Mesendoderm (in vitro differentiated cells): ENCODE measurements around the gene UGT1A5.

Experiments used
- DNase-seq: peaks from one replicate; pipeline ENCODE4 v3.0.0; 2013
- H2AK5ac ChIP-seq: 2 replicates; pipeline ENCODE4 v1.6.1; 2013; ENCODE audit warnings: low read length, inconsistent platforms
- H2BK120ac ChIP-seq: 2 replicates; pipeline ENCODE4 v1.6.1; 2013; ENCODE audit warnings: low read depth, mild to moderate bottlenecking, low read length, moderate library complexity, mixed read lengths
- H2BK15ac ChIP-seq: replicated peaks from 2 replicates; pipeline ENCODE4 v1.6.1; 2013; ENCODE audit warnings: low read depth, mild to moderate bottlenecking, moderate library complexity
- H2BK5ac ChIP-seq: 2 replicates; pipeline ENCODE4 v1.6.1; 2013; ENCODE audit warnings: low read length, inconsistent platforms
- H3K18ac ChIP-seq: 2 replicates; pipeline ENCODE4 v1.6.1; 2013; ENCODE audit warnings: mild to moderate bottlenecking, low read length, mixed read lengths
- H3K23ac ChIP-seq: one replicate; pipeline ENCODE4 v1.6.1; 2013; ENCODE audit warnings: low read length
- H3K27ac ChIP-seq: 2 replicates; pipeline ENCODE4 v1.5.1; 2013; ENCODE audit warnings: low read depth, mild to moderate bottlenecking, inconsistent platforms, low read length, moderate library complexity
- H3K27me3 ChIP-seq: 2 replicates; pipeline ENCODE4 v1.6.1; 2013; ENCODE audit warnings: low read length, control low read depth, mild to moderate bottlenecking, inconsistent platforms; ENCODE audit not compliant: insufficient read depth, poor library complexity
- H3K36me3 ChIP-seq: 2 replicates; pipeline ENCODE4 v1.6.1; 2013; ENCODE audit warnings: low read length, inconsistent platforms; ENCODE audit not compliant: control insufficient read depth, insufficient read depth
- H3K4ac ChIP-seq: one replicate; pipeline ENCODE4 v1.6.1; 2013; ENCODE audit warnings: low read depth, mild to moderate bottlenecking, low read length, moderate library complexity
- H3K4me1 ChIP-seq: 2 replicates; pipeline ENCODE4 v1.6.1; 2013; ENCODE audit warnings: low read depth, low read length, inconsistent platforms; ENCODE audit not compliant: control insufficient read depth
- H3K4me2 ChIP-seq: 2 replicates; pipeline ENCODE4 v1.6.1; 2013; ENCODE audit warnings: low read length
- H3K4me3 ChIP-seq: 2 replicates; pipeline ENCODE4 v1.5.1; 2013; ENCODE audit warnings: mild to moderate bottlenecking, low read length
- H3K56ac ChIP-seq: one replicate; pipeline ENCODE4 v1.6.1; 2013; ENCODE audit warnings: low read length
- H3K79me1 ChIP-seq: 2 replicates; pipeline ENCODE4 v1.6.1; 2013; ENCODE audit warnings: low read length, inconsistent platforms
- H3K79me2 ChIP-seq: 2 replicates; pipeline ENCODE4 v1.6.1; 2013; ENCODE audit warnings: mild to moderate bottlenecking, low read length; ENCODE audit not compliant: control insufficient read depth, insufficient read depth
- H3K9ac ChIP-seq: 2 replicates; pipeline ENCODE4 v1.6.1; 2013; ENCODE audit warnings: low read length, inconsistent platforms
- H4K5ac ChIP-seq: one replicate; pipeline ENCODE4 v1.6.1; 2013; ENCODE audit warnings: low read length
- H4K8ac ChIP-seq: one replicate; pipeline ENCODE4 v1.6.1; 2013; ENCODE audit warnings: low read depth, mild to moderate bottlenecking, control low read depth, low read length, moderate library complexity
- WGBS: extraction: QIAGEN DNeasy Blood & Tissue Kit; methylation state at CpG from one replicate; pipeline ENCODE4 v1.1.7; 2013; ENCODE audit warnings: low lambda C conversion rate, missing lambda C conversion rate; ENCODE audit not compliant: insufficient coverage; ENCODE audit errors: extremely low coverage; 5-methylcytosine and 5-hydroxymethylcytosine counted together

UGT1A5 gene

DNA sequence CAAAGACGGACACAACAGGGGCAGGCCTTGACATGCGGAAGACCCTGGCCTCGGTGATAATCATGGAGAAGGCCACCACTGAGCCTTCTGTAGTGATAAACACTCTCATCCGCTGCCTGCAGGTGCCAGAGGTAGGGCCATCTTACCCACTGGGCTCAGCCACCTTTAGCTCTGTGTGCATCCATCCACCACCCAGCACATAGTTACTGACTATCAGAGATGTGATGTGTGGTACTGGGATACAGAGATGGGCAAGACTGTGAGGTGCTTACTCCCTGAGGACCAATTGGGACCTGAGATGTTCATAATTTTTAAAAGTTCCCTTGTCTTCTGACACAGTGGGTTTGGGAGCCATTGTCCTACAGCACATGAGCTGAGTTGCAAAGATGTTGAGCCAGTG is 67.0 kb downstream of the UGT1A5 start:
- Histone ChIP-seq H3K36me3 (no peaks in the 10 kb centered on the region), H3K9ac (no peak overlapping the region), H3K79me2 (no peaks in the 10 kb centered on the region), H3K4me2 (no peak overlapping the region), H3K18ac (no peak overlapping the region), H4K5ac (no peak overlapping the region), H3K4me1 (no peaks in the 10 kb centered on the region), H3K79me1 (no peaks in the 10 kb centered on the region), H2BK120ac (no peak overlapping the region), H3K27me3 (no peaks in the 10 kb centered on the region), H2BK15ac (no peak overlapping the region), H3K4me3 (no peak overlapping the region), H2AK5ac (no peak overlapping the region), H3K4ac (no peak overlapping the region), H2BK5ac (no peak overlapping the region), H3K56ac (no peak overlapping the region), H3K23ac (no peak overlapping the region), H3K27ac (no peak overlapping the region), H4K8ac (no peak overlapping the region)
- no CpG with 5 or more reads among the region's 4 CpGs for WGBS
- DNase-seq = no peak

DNA sequence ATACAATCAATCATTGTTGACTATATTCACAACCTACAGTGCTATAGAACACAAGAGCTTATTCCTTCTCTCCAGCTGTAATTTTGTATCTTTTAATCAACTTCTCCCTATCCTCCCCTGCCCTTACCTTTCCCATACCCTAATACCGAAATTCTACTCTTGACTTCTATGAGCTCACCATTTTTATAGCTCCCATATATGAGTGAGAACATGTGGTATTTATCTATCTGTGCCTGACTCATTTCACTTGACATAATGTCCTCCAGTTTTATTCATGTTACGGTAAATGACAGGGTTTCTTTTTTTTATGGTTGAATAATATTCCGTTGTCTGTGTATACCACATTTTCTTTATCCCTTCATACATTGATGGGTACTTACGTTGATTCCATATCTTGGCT is 68.1 kb downstream of the UGT1A5 start:
- WGBS = no CpG with 5 or more reads among the region's 4 CpGs
- no peak overlapping the region for H3K56ac ChIP-seq
- H3K36me3 ChIP-seq = no peaks in the 10 kb centered on the region
- H3K23ac ChIP-seq = no peak overlapping the region
- no peaks in the 10 kb centered on the region for H3K79me2 ChIP-seq
- no peak overlapping the region for H4K8ac ChIP-seq
- H3K4me2 ChIP-seq = no peak overlapping the region
- no peak overlapping the region for H3K4ac ChIP-seq
- no peak overlapping the region for H2BK15ac ChIP-seq
- no peaks in the 10 kb centered on the region for H3K27me3 ChIP-seq
- no peak for DNase-seq
- no peak overlapping the region for H2AK5ac ChIP-seq
- H3K4me3 ChIP-seq = no peak overlapping the region
- H3K9ac ChIP-seq = no peak overlapping the region
- no peak overlapping the region for H3K18ac ChIP-seq
- H3K27ac ChIP-seq = no peak overlapping the region
- no peak overlapping the region for H2BK120ac ChIP-seq
- H4K5ac ChIP-seq = no peak overlapping the region
- H2BK5ac ChIP-seq = no peak overlapping the region
- no peaks in the 10 kb centered on the region for H3K4me1 ChIP-seq
- no peaks in the 10 kb centered on the region for H3K79me1 ChIP-seq

DNA sequence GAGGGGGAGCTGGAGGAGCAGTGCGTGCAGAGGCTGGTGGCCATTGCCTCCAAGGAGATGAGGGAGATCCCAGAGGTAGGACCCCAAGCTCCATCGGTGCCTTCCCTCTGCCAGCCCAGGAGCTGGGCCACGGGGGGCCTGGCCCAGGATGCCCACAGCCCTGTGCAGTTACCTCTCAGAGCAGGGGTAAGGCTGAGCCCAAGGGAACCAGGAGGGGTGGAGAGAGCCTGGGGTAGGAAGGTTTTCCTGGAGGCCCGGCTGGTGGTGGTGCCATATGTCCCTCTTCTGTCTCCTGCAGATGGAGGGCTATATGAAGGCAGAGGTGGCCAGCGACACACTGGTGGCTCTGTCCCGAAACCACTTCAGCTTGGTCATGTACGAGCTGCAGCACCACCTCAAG is 76.8 kb downstream of the UGT1A5 start:
- Histone ChIP-seq H3K18ac (no peak overlapping the region), H3K56ac (no peak overlapping the region), H3K4me2 (no peak overlapping the region), H3K27me3 (no peaks in the 10 kb centered on the region), H3K79me1 (no peaks in the 10 kb centered on the region), H4K8ac (no peak overlapping the region), H3K4ac (no peak overlapping the region), H2BK5ac (no peak overlapping the region), H4K5ac (no peak overlapping the region), H2AK5ac (no peak overlapping the region), H3K27ac (no peak overlapping the region), H3K4me1 (no peaks in the 10 kb centered on the region), H3K9ac (no peak overlapping the region), H3K36me3 (no peaks in the 10 kb centered on the region), H3K79me2 (no peaks in the 10 kb centered on the region), H2BK15ac (no peak overlapping the region), H2BK120ac (no peak overlapping the region), H3K23ac (no peak overlapping the region), H3K4me3 (no peak overlapping the region)
- WGBS = no CpG with 5 or more reads among the region's 7 CpGs
- no peak for DNase-seq

DNA sequence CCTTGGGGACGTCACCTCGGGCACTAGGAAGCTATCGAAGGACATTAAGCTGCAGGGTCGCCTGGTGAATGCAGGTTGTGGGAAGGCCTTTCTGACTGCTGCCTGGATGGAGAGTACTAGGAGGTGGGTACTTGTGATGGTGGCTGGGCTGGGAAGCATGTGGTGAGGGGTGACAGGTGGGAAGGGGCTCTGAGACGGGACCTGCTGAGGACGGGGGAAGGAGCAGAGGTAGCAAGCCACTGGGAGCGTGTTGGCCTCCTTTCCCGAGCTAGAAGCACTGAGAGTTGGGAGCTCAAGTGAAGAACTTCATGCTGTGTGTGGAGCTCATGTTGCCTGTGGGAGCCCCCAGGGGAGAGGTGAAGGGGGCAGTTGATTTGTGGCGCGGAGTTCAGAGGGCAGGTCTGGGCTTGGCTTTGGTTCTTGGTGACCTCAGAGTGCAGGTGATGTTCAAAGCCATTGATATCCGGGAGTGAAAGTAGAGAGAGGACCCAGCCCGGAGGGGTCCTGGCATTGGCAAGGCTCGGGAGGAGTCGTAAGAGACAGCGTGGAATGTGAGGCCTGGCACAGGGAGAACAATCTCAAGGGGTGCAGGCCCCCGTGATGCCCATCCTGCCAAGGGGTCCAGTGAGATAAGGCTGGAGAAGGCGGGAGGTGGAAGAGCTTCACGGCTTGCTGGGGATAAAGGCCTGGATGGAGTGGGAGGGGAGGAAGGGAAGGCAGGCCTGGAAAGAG is 78.6 kb downstream of the UGT1A5 start:
- no CpG with 5 or more reads among the region's 18 CpGs for WGBS
- Histone ChIP-seq H3K27me3 (no peaks in the 10 kb centered on the region), H3K18ac (no peak overlapping the region)

DNA sequence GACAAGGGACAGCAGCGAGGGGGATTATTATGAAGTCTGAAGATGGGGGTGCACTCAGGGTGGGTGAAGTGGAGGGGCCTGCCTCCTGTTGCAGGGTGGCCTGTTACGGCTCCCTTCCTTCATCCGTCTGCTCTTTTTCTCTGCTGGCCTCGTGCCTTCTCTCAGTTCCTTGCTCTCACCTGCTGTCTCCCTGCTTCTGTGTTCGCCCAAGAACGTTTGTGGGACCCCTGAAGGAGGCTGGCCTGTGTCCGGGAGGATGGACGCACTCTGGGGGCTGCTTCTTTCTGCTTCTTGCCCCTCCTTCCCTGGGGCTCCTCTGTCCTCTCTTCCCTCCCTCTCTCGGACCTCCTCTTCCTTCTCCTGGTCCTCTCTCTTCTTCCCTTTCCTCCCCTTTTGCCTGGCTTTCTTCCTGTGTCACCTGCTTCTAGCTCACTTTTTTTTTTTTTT is 79.2 kb downstream of the UGT1A5 start:
- no peak overlapping the region for H3K9ac ChIP-seq
- no peak overlapping the region for H3K4me2 ChIP-seq
- no peak overlapping the region for H3K4ac ChIP-seq
- no peaks in the 10 kb centered on the region for H3K4me1 ChIP-seq
- no peak overlapping the region for H3K23ac ChIP-seq
- no peak overlapping the region for H3K27ac ChIP-seq
- H3K56ac ChIP-seq = no peak overlapping the region
- H2AK5ac ChIP-seq = no peak overlapping the region
- H3K27me3 ChIP-seq = no peaks in the 10 kb centered on the region
- H4K5ac ChIP-seq = no peak overlapping the region
- no peak overlapping the region for H4K8ac ChIP-seq
- no peak for DNase-seq
- no CpG with 5 or more reads among the region's 9 CpGs for WGBS
- no peaks in the 10 kb centered on the region for H3K36me3 ChIP-seq
- no peak overlapping the region for H2BK120ac ChIP-seq
- H3K79me2 ChIP-seq = no peaks in the 10 kb centered on the region
- no peak overlapping the region for H2BK5ac ChIP-seq
- no peak overlapping the region for H2BK15ac ChIP-seq
- no peak overlapping the region for H3K18ac ChIP-seq
- no peaks in the 10 kb centered on the region for H3K79me1 ChIP-seq
- H3K4me3 ChIP-seq = no peak overlapping the region

More for the DNA sequence above, 78.6 kb downstream of the UGT1A5 start:
- H3K4me1 ChIP-seq = no peaks in the 10 kb centered on the region
- no peak overlapping the region for H3K23ac ChIP-seq
- no peak overlapping the region for H2BK120ac ChIP-seq
- no peaks in the 10 kb centered on the region for H3K79me1 ChIP-seq
- no peak overlapping the region for H2BK15ac ChIP-seq
- H2AK5ac ChIP-seq = no peak overlapping the region
- H3K27ac ChIP-seq = no peak overlapping the region
- no peak overlapping the region for H3K4ac ChIP-seq
- H3K56ac ChIP-seq = no peak overlapping the region
- no peaks in the 10 kb centered on the region for H3K36me3 ChIP-seq
- H4K8ac ChIP-seq = no peak overlapping the region
- DNase-seq = no peak
- H2BK5ac ChIP-seq = no peak overlapping the region
- H4K5ac ChIP-seq = no peak overlapping the region
- no peak overlapping the region for H3K4me2 ChIP-seq
- no peak overlapping the region for H3K4me3 ChIP-seq
- no peak overlapping the region for H3K9ac ChIP-seq
- no peaks in the 10 kb centered on the region for H3K79me2 ChIP-seq

GRCh38 chr2:233792720-233793119 is 80.0 kb downstream of the UGT1A5 start:
- no peak for DNase-seq
- no CpG with 5 or more reads among the region's 7 CpGs for WGBS
- H3K23ac ChIP-seq = no peak overlapping the region
- no peaks in the 10 kb centered on the region for H3K4me1 ChIP-seq
- no peak overlapping the region for H3K4me2 ChIP-seq
- H4K5ac ChIP-seq = no peak overlapping the region
- no peak overlapping the region for H3K4ac ChIP-seq
- no peak overlapping the region for H3K27ac ChIP-seq
- H2AK5ac ChIP-seq = no peak overlapping the region
- no peak overlapping the region for H3K18ac ChIP-seq
- H2BK15ac ChIP-seq = no peak overlapping the region
- no peak overlapping the region for H2BK120ac ChIP-seq
- no peaks in the 10 kb centered on the region for H3K79me1 ChIP-seq
- H4K8ac ChIP-seq = no peak overlapping the region
- no peaks in the 10 kb centered on the region for H3K36me3 ChIP-seq
- no peak overlapping the region for H2BK5ac ChIP-seq
- H3K56ac ChIP-seq = no peak overlapping the region
- H3K9ac ChIP-seq = no peak overlapping the region
- H3K79me2 ChIP-seq = no peaks in the 10 kb centered on the region
- H3K27me3 ChIP-seq = no peaks in the 10 kb centered on the region
- no peak overlapping the region for H3K4me3 ChIP-seq
